Subcutaneous adipose tissue (tissue), 4 donors: Measurements from ENCODE around the gene IPPK. TPM values are rescaled to one million over a fixed set of nuclear protein-coding genes. Genes with fewer than 3 reads are reported as not detected.

ENCODE experiments used
- total RNA-seq, 4 donors: library from RNA; depleted of rRNA; stranded (reverse); fragments of >200 nt; gene quantifications; one replicate each; pipeline ENCODE4 v1.1.0, GENCODE V29; 2016
- TF ChIP-seq, protein P1 (sequence below): fragments of 450-650 bp; IDR thresholded peaks from one replicate; pipeline ENCODE4 v1.5.1; 2016; ENCODE audit warnings: low read depth, mild to moderate bottlenecking, control low read depth, antibody characterized with exemption, moderate library complexity

The IPPK gene
- total RNA-seq, 4 donors from 2014 or later = 5.4 to 8.3 (median 7.3) TPM

- TF ChIP-seq, protein P1, sequence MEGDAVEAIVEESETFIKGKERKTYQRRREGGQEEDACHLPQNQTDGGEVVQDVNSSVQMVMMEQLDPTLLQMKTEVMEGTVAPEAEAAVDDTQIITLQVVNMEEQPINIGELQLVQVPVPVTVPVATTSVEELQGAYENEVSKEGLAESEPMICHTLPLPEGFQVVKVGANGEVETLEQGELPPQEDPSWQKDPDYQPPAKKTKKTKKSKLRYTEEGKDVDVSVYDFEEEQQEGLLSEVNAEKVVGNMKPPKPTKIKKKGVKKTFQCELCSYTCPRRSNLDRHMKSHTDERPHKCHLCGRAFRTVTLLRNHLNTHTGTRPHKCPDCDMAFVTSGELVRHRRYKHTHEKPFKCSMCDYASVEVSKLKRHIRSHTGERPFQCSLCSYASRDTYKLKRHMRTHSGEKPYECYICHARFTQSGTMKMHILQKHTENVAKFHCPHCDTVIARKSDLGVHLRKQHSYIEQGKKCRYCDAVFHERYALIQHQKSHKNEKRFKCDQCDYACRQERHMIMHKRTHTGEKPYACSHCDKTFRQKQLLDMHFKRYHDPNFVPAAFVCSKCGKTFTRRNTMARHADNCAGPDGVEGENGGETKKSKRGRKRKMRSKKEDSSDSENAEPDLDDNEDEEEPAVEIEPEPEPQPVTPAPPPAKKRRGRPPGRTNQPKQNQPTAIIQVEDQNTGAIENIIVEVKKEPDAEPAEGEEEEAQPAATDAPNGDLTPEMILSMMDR = no peak
Observed at GRCh38 chr9:92661743-92662142, 8.2 kb downstream of the IPPK start.

GRCh38 chr9:92661127-92661526 is 8.8 kb downstream of the IPPK start:
- TF ChIP-seq, protein P1 = no peak

- TF ChIP-seq, protein P1 = no peak
Observed at GRCh38 chr9:92660266-92660665, 9.7 kb downstream of the IPPK start.

- TF ChIP-seq, protein P1 = no peak
Observed at GRCh38 chr9:92659601-92660000, 10.3 kb downstream of the IPPK start.

GRCh38 chr9:92658611-92659010 is 11.3 kb downstream of the IPPK start:
- TF ChIP-seq, protein P1 = no peak

GRCh38 chr9:92658176-92658575 is 11.8 kb downstream of the IPPK start:
- TF ChIP-seq, protein P1 = no peak

DNA sequence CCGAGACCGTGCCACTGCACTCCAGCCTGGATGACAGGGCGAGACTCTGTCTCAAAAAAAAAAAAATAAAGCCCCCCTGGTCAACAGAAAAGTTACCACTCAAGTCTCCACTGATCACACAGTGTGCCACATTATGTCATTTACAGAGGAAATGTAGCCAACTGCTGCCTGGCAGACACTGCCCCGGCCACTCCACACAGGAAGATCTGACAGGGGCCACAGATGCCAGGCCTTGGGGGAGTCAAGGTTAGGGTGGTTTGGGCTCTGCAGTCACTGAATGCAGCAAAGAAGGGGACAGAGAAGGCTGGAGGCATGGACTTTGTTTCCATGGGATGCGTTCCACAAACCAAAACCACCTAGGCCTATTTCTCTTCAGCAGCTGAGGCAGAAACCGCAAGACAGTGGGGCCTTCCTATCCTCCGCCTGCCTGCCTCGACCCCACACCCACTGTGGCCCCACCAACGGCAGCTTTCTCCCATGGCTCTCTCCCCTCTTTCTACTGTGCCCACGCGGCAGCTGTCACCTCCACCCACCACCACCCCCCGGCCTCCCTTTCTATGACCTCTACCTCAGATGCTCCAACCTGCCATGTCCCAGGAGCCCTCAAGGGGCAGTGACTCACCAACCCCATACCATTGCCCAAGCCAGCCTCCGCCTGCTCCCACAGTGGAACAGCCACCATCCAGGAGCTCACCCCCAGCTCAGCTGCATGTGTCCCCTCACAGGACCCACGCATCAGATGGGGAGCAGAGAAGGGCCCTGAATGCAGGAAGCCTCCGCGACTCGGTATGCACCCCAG is 12.4 kb downstream of the IPPK start:
- TF ChIP-seq, protein P1 = no peak
